ENCODE measurements around the gene OTOG.

The OTOG gene

GRCh38 chr11:17673951-17674350 is 126.9 kb downstream of the OTOG start:
- TF ChIP-seq, protein P1, sequence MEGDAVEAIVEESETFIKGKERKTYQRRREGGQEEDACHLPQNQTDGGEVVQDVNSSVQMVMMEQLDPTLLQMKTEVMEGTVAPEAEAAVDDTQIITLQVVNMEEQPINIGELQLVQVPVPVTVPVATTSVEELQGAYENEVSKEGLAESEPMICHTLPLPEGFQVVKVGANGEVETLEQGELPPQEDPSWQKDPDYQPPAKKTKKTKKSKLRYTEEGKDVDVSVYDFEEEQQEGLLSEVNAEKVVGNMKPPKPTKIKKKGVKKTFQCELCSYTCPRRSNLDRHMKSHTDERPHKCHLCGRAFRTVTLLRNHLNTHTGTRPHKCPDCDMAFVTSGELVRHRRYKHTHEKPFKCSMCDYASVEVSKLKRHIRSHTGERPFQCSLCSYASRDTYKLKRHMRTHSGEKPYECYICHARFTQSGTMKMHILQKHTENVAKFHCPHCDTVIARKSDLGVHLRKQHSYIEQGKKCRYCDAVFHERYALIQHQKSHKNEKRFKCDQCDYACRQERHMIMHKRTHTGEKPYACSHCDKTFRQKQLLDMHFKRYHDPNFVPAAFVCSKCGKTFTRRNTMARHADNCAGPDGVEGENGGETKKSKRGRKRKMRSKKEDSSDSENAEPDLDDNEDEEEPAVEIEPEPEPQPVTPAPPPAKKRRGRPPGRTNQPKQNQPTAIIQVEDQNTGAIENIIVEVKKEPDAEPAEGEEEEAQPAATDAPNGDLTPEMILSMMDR (IDR thresholded peaks at IDR 0.05; ENCODE audit: control extremely low read depth, extremely low read depth, low read depth, missing control alignments): no peak
- CTCF ChIA-PET: interaction anchor here (2.0 kb wide), 1 partner anchor 11 kb away, joined by 6 read pairs; no protein-coding TSS in a partner anchor
- POLR2A ChIA-PET: no interaction called here
- no peak for DNase-seq (ENCODE audit: extremely low spot score)

DNA sequence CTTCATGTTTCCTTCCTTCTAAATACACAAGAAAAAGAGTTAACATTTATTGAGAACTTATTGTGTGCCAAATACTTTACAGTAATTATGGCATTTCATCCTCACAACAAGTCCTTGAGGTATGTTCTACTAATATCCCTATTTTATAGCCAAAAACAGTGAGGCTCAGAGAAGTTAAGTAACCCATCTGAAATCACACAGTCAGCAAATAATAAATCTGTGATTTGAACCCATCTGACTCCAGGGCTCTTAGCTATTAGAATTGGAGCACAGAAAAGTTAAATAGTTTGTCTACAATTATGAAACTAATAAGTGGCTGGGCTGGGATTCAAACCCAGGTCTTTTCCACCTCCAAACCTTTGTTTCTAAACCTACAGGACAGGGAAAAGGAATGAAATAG is 135.8 kb downstream of the OTOG start:
- DNase-seq (ENCODE audit: extremely low spot score): no peak
- TF ChIP-seq, protein P1 (IDR thresholded peaks at IDR 0.05; ENCODE audit: control extremely low read depth, extremely low read depth, low read depth, missing control alignments): no peak
- ChIA-PET POLR2A (no interaction called here), CTCF (interaction anchor here (1.5 kb wide), 1 partner anchor 48 kb away, joined by 3 read pairs; no protein-coding TSS in a partner anchor)

DNA sequence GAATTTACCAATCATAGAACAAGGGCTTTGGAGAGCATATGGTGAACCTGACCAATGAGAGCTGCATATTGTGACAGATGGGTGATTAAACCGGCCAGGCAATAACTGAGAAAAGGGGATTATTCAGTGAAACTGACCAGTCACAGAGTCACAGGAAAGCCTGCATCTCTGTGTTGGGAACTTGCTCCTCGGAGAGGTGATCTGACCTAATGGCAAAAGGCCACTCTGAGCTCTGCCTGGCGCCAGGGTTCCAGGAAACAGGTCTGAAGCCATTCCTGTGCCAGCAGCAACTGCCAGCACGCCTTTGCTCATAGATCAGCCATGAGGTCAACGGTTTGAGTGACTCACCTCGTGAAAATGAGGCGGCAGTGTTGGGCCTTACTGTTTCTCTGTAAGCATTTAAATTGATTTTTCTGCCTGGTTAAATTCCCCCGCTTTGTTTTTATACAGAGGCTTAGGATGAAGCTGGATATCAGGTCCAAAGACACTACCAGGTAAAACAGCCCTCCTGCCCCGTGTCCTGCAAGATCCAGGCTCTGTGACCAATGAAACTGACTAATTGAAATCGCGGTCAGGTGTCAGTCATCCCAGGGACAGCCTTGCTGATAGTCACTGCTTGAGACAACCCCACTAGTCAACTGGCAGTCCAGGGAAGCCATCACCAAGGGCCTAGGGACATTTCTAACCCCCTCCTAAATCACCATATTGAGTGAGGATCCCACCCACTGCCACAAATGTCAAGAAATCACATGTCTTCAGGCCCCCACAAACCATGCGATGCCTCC is 136.5 kb downstream of the OTOG start:
- POLR2A ChIA-PET: no interaction called here
- CTCF ChIA-PET: interaction anchor here (1.5 kb wide), 1 partner anchor 47 kb away, joined by 3 read pairs; no protein-coding TSS in a partner anchor
- TF ChIP-seq, protein P1 (IDR thresholded peaks at IDR 0.05; ENCODE audit: control extremely low read depth, extremely low read depth, low read depth, missing control alignments): no peak
- DNase-seq (ENCODE audit: extremely low spot score): no peak

DNA sequence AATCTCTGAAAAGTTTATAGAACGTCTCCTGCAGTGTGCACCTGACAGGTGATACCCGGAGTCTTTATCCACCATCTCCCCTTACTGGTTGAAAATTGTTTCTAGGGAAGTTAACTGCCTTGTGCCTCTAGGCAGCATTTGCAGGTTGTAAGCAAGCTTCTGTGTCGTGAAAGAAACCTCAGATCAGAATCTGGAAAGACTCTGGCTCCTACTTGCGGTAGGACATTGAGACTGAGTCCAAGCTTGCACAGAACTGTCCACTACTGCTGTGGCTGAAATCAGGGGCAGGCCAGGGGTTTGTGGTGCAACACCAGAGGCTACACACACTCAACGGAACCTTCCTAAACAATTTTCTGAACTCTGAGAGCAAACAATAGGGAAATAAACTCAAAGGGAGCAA is 137.5 kb downstream of the OTOG start:
- ChIA-PET CTCF (no interaction called here), POLR2A (no interaction called here)
- TF ChIP-seq, protein P1 (IDR thresholded peaks at IDR 0.05; ENCODE audit: control extremely low read depth, extremely low read depth, low read depth, missing control alignments): no peak
- DNase-seq (ENCODE audit: extremely low spot score): no peak

- POLR2A ChIA-PET: no interaction called here
- CTCF ChIA-PET: interaction anchor here (0.6 kb wide), 1 partner anchor 45 kb away, joined by 3 read pairs; no protein-coding TSS in a partner anchor
- no peak for DNase-seq (ENCODE audit: extremely low spot score)
- TF ChIP-seq, protein P1 (IDR thresholded peaks at IDR 0.05; ENCODE audit: control extremely low read depth, extremely low read depth, low read depth, missing control alignments): no peak
Observed at GRCh38 chr11:17686231-17686980, 139.3 kb downstream of the OTOG start.

DNA sequence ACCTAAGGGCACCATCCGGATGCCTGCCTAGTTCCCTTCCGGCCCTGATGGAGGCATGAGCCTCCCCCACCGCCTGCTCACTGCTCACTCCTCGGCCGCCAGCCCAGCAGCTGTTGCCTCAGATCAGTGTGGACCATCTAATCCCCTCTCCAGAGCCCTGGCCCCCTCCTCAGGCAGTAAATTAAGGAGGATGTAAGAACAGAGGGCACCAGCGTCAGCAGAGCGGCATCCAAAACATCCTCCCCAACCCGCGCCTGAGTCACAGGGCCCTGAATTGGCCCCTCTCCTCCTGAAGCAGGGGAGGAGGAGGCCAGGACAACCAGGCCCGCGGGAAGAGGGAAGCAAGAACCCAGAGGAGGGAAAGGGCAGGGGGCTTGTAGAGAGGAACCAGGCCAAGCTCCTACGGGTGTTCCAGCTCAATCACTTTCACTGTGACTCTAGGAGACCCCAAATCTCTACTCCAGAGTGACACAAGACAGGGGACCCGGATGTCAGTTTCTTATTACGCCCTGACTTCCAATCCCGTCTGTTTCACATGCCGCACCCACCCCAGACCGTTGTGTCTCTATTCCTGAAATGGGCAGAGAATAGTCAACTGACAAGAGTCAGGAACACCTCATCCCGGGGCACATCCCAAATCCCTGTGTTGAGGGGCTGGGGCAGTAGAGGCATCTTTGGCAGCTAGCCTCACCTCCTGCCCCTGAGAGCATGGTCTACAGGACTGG is 141.0 kb downstream of the OTOG start:
- TF ChIP-seq, protein P1 (IDR thresholded peaks at IDR 0.05; ENCODE audit: control extremely low read depth, extremely low read depth, low read depth, missing control alignments): no peak
- CTCF ChIA-PET: no interaction called here
- POLR2A ChIA-PET: no interaction called here
- DNase-seq (ENCODE audit: extremely low spot score): no peak

Data from GM10248 (cell line).